Heart left ventricle (tissue), 13 donors: ENCODE measurements around the gene ZNF730.

ENCODE experiments used
- CTCF ChIP-seq, 12 donors: fragments of 200-600 bp; sonication (generic) in 4 of 12; IDR thresholded peaks; one replicate each; pipeline versions ENCODE4 v1.5.0 to v1.8.0; 2018 to 2022; ENCODE audit warnings: antibody characterized with exemption in 12 of 12, mild to moderate bottlenecking in 5 of 12
- POLR2A ChIP-seq, 2 donors: fragments of 450-650 bp; IDR thresholded peaks; one replicate each; pipeline ENCODE4 v1.6.1; 2017; ENCODE audit warnings: antibody characterized with exemption in 2 of 2, mild to moderate bottlenecking in 2 of 2, moderate library complexity in 2 of 2
- donor health status: ischemic (EF 13 %, LVEDD 7.1; RV severe dilation, severe dysfunction).
- donor health status: DM: no; HTN: yes; CAD: no.
- donor health status: DM: no; HTN: no; CAD: no.
- donor health status: ischemic (EF 25% LVEDD 6.9; RV normal size, moderate dysfunction).
- donor health status: ischemic (EF 25% LVEDD 5.7; RV mildly dilated, moderate dysfunction).
- donor health status: ischemic (EF 35%, LVEDD 5.7; RV mildly dilated, moderate dysfunction).
- donor health status: nonischemic (EF 11% LVEDD 7.7; RV severe dilation, severe dysfunction).
- donor health status: DM: yes; HTN: yes; CAD: no.
- donor health status: PGD.
- donor health status: ischemic (EF 29% LVEDD 5.4; RV normal size, mild dysfunction).
- donor health status: nonischemic (EF 23%, LVEDD 6.1; RV moderate dilation, normal function).

GRCh38 chr19:23116802-23117571, at the start of gene ZNF730:
- TF ChIP-seq CTCF (IDR thresholded peaks at IDR 0.05), result no peak
- TF ChIP-seq POLR2A (IDR thresholded peaks at IDR 0.05), result no peak
